GM23338 (cell line): ENCODE results near the gene PCMT1. TPM values are rescaled to one million over a fixed set of nuclear protein-coding genes. Genes with fewer than 3 reads are reported as not detected.

Source experiments
- ATAC-seq: fragments of 200-7000 bp; cut with Tn5 transposase; 3 replicates; pipeline ENCODE4 v1.9.1; 2020
- DNase-seq: peaks from one replicate; pipeline ENCODE4 v3.0.0-alpha.2; 2015; ENCODE audit warnings: low spot score
- H2AFZ ChIP-seq: fragments of 200-600 bp; sonication (generic); 2 replicates; pipeline ENCODE4 v1.8.0; 2016; ENCODE audit warnings: antibody characterized with exemption, mild to moderate bottlenecking, moderate library complexity
- H3F3A ChIP-seq: fragments of 200-600 bp; sonication (generic); replicated peaks from 2 replicates; pipeline ENCODE4 v1.8.0; 2017; ENCODE audit warnings: antibody characterized with exemption, mixed run types, low read depth
- H3K27ac ChIP-seq: fragments of 200-600 bp; sonication (generic); 2 replicates; pipeline ENCODE4 v1.6.1; 2016; ENCODE audit warnings: low read depth
- H3K27me3 ChIP-seq: fragments of 200-600 bp; sonication (generic); 2 replicates; pipeline ENCODE4 v1.8.0; 2016; ENCODE audit warnings: mild to moderate bottlenecking, mixed run types, moderate library complexity; ENCODE audit not compliant: insufficient read depth
- H3K36me3 ChIP-seq: fragments of 200-600 bp; sonication (generic); 2 replicates; pipeline ENCODE4 v1.8.0; 2016; ENCODE audit warnings: mild to moderate bottlenecking; ENCODE audit not compliant: insufficient read depth
- H3K4me1 ChIP-seq: fragments of 200-600 bp; sonication (generic); 2 replicates; pipeline ENCODE4 v1.8.0; 2016; ENCODE audit warnings: mild to moderate bottlenecking, moderate library complexity; ENCODE audit not compliant: insufficient read depth
- H3K4me2 ChIP-seq: fragments of 200-600 bp; sonication (generic); 2 replicates; pipeline ENCODE4 v1.7.1; 2017; ENCODE audit warnings: mixed run types
- H3K4me3 ChIP-seq: fragments of 200-600 bp; sonication (generic); 2 replicates; pipeline ENCODE4 v1.6.1; 2016; ENCODE audit warnings: mixed run types
- H3K79me2 ChIP-seq: fragments of 200-600 bp; sonication (generic); replicated peaks from 2 replicates; pipeline ENCODE4 v1.8.0; 2017; ENCODE audit warnings: mild to moderate bottlenecking; ENCODE audit not compliant: insufficient read depth
- H3K9me2 ChIP-seq: fragments of 200-600 bp; sonication (generic); 2 replicates; pipeline ENCODE4 v1.8.0; 2017; ENCODE audit not compliant: insufficient read depth
- H4K20me1 ChIP-seq: fragments of 200-600 bp; sonication (generic); replicated peaks from 2 replicates; pipeline ENCODE4 v1.8.0; 2017; ENCODE audit warnings: mild to moderate bottlenecking; ENCODE audit not compliant: insufficient read depth
- H3K27ac Mint-ChIP-seq: 2 replicates; pipeline ENCODE4 v1.8.0; 2020; ENCODE audit warnings: inconsistent platforms, mild to moderate bottlenecking, moderate library complexity, mixed read lengths
- H3K27me3 Mint-ChIP-seq: 3 replicates; pipeline ENCODE4 v1.8.0; 2022; ENCODE audit warnings: low read depth, mild to moderate bottlenecking, moderate library complexity, mixed read lengths, inconsistent platforms; ENCODE audit not compliant: insufficient read depth, poor library complexity
- H3K36me3 Mint-ChIP-seq: 3 replicates; pipeline ENCODE4 v1.8.0; 2021; ENCODE audit warnings: low read depth, mild to moderate bottlenecking, inconsistent platforms, moderate library complexity, mixed read lengths
- H3K4me1 Mint-ChIP-seq: 3 replicates; pipeline ENCODE4 v1.8.0; 2020; ENCODE audit warnings: mild to moderate bottlenecking, inconsistent platforms, mixed read lengths
- H3K4me3 Mint-ChIP-seq: 3 replicates; pipeline ENCODE4 v1.8.0; 2021; ENCODE audit warnings: moderate library complexity, mild to moderate bottlenecking, inconsistent platforms, mixed read lengths
- H3K9me3 Mint-ChIP-seq: 3 replicates; pipeline ENCODE4 v1.8.0; 2020; ENCODE audit warnings: moderate library complexity, mild to moderate bottlenecking, inconsistent platforms, mixed read lengths
- CREB1 ChIP-seq: fragments of 250-450 bp; sonication (Bioruptor Pico); IDR thresholded peaks from 2 replicates; pipeline ENCODE4 v1.5.0; 2020; ENCODE audit warnings: low read depth, mild to moderate bottlenecking, moderate library complexity
- CTCF ChIP-seq, 2 experiments: fragments of 200-600 bp in 1 of 2; sonication (generic) in 1 of 2; conservative IDR thresholded peaks; 2 replicates each; pipeline versions ENCODE4 v1.5.1 to v1.6.1; 2016 to 2017; ENCODE audit warnings: antibody characterized with exemption in 2 of 2, low read depth in 2 of 2, mild to moderate bottlenecking in 2 of 2, moderate library complexity in 1 of 2
- ETS1 ChIP-seq: IDR thresholded peaks from 2 replicates; pipeline ENCODE4 v1.6.1; 2016; ENCODE audit warnings: antibody characterized with exemption
- EZH2 ChIP-seq: fragments of 200-600 bp; sonication (generic); IDR thresholded peaks from one replicate; pipeline ENCODE4 v1.8.0; 2017; ENCODE audit warnings: antibody characterized with exemption, mild to moderate bottlenecking, low read depth; ENCODE audit not compliant: unreplicated experiment
- EZH2phosphoT487 ChIP-seq: fragments of 200-600 bp; sonication (generic); IDR thresholded peaks from one replicate; pipeline ENCODE4 v1.8.1; 2018; ENCODE audit warnings: antibody characterized with exemption; ENCODE audit not compliant: unreplicated experiment
- JUNB ChIP-seq: IDR thresholded peaks from one replicate; pipeline ENCODE4 v1.6.1; 2016; ENCODE audit warnings: antibody characterized with exemption; ENCODE audit not compliant: unreplicated experiment
- NANOG ChIP-seq: IDR thresholded peaks from 2 replicates; pipeline ENCODE4 v1.6.1; 2016; ENCODE audit warnings: antibody characterized with exemption, borderline replicate concordance
- POLR2AphosphoS5 ChIP-seq: IDR thresholded peaks from 2 replicates; pipeline ENCODE4 v1.6.1; 2016; ENCODE audit warnings: antibody characterized with exemption, low read depth
- REST ChIP-seq: IDR thresholded peaks from one replicate; pipeline ENCODE4 v1.6.1; 2018; ENCODE audit warnings: antibody characterized with exemption; ENCODE audit not compliant: unreplicated experiment
- STAT1 ChIP-seq: IDR thresholded peaks from one replicate; pipeline ENCODE4 v1.6.1; 2016; ENCODE audit warnings: antibody characterized with exemption; ENCODE audit not compliant: unreplicated experiment
- ZNF114 ChIP-seq: fragments of 250-450 bp; sonication (Bioruptor Pico); IDR thresholded peaks from 2 replicates; pipeline ENCODE4 v1.5.0; 2020; ENCODE audit warnings: mild to moderate bottlenecking, moderate library complexity
- ZNF331 ChIP-seq: fragments of 250-450 bp; sonication (Bioruptor Pico); IDR thresholded peaks from 2 replicates; pipeline ENCODE4 v1.5.0; 2020; ENCODE audit warnings: low read depth, mild to moderate bottlenecking, moderate library complexity
- ZNF462 ChIP-seq: fragments of 250-450 bp; sonication (Bioruptor Pico); IDR thresholded peaks from 2 replicates; pipeline ENCODE4 v1.5.0; 2020; ENCODE audit warnings: mild to moderate bottlenecking, moderate library complexity
- polyA plus RNA-seq: library from polyadenylated mRNA; unstranded; fragments of >200 nt; fragmentation: Nextera tagmentation; extraction: Ambion mirVana; gene quantifications from 2 replicates; pipeline ENCODE4 v1.2.1, GENCODE V29; 2016
- total RNA-seq: library from RNA; depleted of rRNA; stranded (reverse); fragments of >200 nt; shearing (Covaris generic); gene quantifications from 2 replicates; pipeline ENCODE4 v1.2.3, GENCODE V29; 2014

Gene PCMT1
- total and polyA plus RNA-seq, 2 experiments from 2014 or later = 87.6 to 168 TPM

GRCh38 chr6:149779644-149779963 is 30.1 kb downstream of the PCMT1 start:
- Mint-ChIP-seq H3K27ac (no peak overlapping the region), H3K36me3 (peaks cover 31% of the 10 kb centered on the region), H3K9me3 (no peaks in the 10 kb centered on the region), H3K4me3 (no peak overlapping the region), H3K4me1 (no peaks in the 10 kb centered on the region), H3K27me3 (peaks cover 1% of the 10 kb centered on the region)
- H3K4me1 ChIP-seq = no peaks in the 10 kb centered on the region
- no peak overlapping the region for H3K27ac ChIP-seq
- no peaks in the 10 kb centered on the region for H3F3A ChIP-seq
- H3K27me3 ChIP-seq = no peaks in the 10 kb centered on the region
- H3K4me3 ChIP-seq = no peak overlapping the region
- no peak for ATAC-seq
- DNase-seq = no peak
- TF ChIP-seq REST = no peak
- TF ChIP-seq STAT1 = no peak
- no peak for TF ChIP-seq POLR2AphosphoS5
- no peak for TF ChIP-seq EZH2phosphoT487
- no peak for TF ChIP-seq CTCF (conservative IDR thresholded peaks at IDR 0.05; ENCODE audit: low read depth in 2 of 2)
- TF ChIP-seq NANOG = no peak
- TF ChIP-seq ETS1 = no peak
- TF ChIP-seq CREB1 (CRISPR knock-in tag) = no peak
- no peak for TF ChIP-seq EZH2
- TF ChIP-seq JUNB = no peak
- no peak for TF ChIP-seq ZNF114 (CRISPR knock-in tag)
- no peak for TF ChIP-seq ZNF462 (CRISPR knock-in tag)
- no peak for TF ChIP-seq ZNF331 (CRISPR knock-in tag)
- peaks cover 22% of the 10 kb centered on the region; the same call in 1 of the 2 replicates for H3K36me3 ChIP-seq
- H3K79me2 ChIP-seq = no peaks in the 10 kb centered on the region
- H3K4me2 ChIP-seq = no peak overlapping the region
- H4K20me1 ChIP-seq = peaks cover 7% of the 10 kb centered on the region
- H2AFZ ChIP-seq = no peak overlapping the region
- no peaks in the 10 kb centered on the region for H3K9me2 ChIP-seq
